Measurements from ENCODE around the gene FAM111B.

The FAM111B gene

GRCh38 chr11:59141673-59142460 is 34.8 kb downstream of the FAM111B start:
- CTCF ChIA-PET: interaction anchor here (0.8 to 7.0 kb wide), 11 partner anchors 9 to 574 kb away, joined by 3 to 37 read pairs (median 4); partner anchors contain the start of gene DTX4
- no peak for DNase-seq (ENCODE audit: extremely low spot score)
- TF ChIP-seq, protein P1, sequence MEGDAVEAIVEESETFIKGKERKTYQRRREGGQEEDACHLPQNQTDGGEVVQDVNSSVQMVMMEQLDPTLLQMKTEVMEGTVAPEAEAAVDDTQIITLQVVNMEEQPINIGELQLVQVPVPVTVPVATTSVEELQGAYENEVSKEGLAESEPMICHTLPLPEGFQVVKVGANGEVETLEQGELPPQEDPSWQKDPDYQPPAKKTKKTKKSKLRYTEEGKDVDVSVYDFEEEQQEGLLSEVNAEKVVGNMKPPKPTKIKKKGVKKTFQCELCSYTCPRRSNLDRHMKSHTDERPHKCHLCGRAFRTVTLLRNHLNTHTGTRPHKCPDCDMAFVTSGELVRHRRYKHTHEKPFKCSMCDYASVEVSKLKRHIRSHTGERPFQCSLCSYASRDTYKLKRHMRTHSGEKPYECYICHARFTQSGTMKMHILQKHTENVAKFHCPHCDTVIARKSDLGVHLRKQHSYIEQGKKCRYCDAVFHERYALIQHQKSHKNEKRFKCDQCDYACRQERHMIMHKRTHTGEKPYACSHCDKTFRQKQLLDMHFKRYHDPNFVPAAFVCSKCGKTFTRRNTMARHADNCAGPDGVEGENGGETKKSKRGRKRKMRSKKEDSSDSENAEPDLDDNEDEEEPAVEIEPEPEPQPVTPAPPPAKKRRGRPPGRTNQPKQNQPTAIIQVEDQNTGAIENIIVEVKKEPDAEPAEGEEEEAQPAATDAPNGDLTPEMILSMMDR (IDR thresholded peaks at IDR 0.05; ENCODE audit: control extremely low read depth, extremely low read depth, low read depth, missing control alignments): no peak
- POLR2A ChIA-PET: interaction anchor here (1.4 kb wide), 1 partner anchor 16 kb away, joined by 8 read pairs; no protein-coding TSS in a partner anchor

GRCh38 chr11:59142530-59143507 is 35.8 kb downstream of the FAM111B start, which contains the start of gene FAM111A:
FAM111A (plus strand) TSS chr11:59142856; CDS start chr11:59148873, 6,017 bp downstream.
- POLR2A ChIA-PET: interaction anchor here (1.4 kb wide), 1 partner anchor 16 kb away, joined by 8 read pairs; no protein-coding TSS in a partner anchor
- TF ChIP-seq, protein P1 (IDR thresholded peaks at IDR 0.05; ENCODE audit: control extremely low read depth, extremely low read depth, low read depth, missing control alignments): peak; percentile 70
- CTCF ChIA-PET: interaction anchor here (1.0 to 7.0 kb wide), 10 partner anchors 8 to 575 kb away, joined by 3 to 37 read pairs (median 4); partner anchors contain the start of gene DTX4
- peak; percentile 82 for DNase-seq (ENCODE audit: extremely low spot score)

DNA sequence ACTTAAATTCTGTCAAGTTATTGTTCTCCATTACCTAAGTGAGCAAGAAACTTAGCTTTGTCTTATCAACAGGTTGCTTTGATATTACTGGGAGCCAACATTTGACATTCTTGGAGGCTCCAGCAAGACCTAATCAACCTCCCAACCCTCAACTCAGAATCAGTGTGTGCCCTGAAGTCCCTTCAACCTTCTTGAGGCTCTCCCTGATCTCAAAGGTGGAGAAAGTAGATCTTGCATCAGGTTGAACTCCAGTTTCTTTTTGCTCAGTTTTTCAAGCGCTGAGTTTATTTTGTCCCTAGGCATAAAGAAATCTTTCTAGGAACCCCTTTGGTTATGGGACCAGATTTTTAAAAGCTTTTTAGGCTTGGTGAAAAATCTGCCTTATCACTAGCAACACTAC is 37.1 kb downstream of the FAM111B start:
- no peak for DNase-seq (ENCODE audit: extremely low spot score)
- ChIA-PET CTCF (interaction anchor here (1.3 to 7.0 kb wide), 7 partner anchors 9 to 86 kb away, joined by 3 to 104 read pairs (median 12); partner anchors contain the start of gene DTX4), POLR2A (no interaction called here)
- TF ChIP-seq, protein P1 (IDR thresholded peaks at IDR 0.05; ENCODE audit: control extremely low read depth, extremely low read depth, low read depth, missing control alignments): no peak

- ChIA-PET CTCF (interaction anchor here (1.3 to 7.0 kb wide), 7 partner anchors 9 to 86 kb away, joined by 3 to 104 read pairs (median 12); partner anchors contain the start of gene DTX4), POLR2A (interaction anchor here (0.6 to 0.7 kb wide), 3 partner anchors 37 to 471 kb away, joined by 3 to 7 read pairs (median 3); partner anchors contain the start of gene FAM111B)
- TF ChIP-seq, protein P1 (IDR thresholded peaks at IDR 0.05; ENCODE audit: control extremely low read depth, extremely low read depth, low read depth, missing control alignments): no peak
- DNase-seq (ENCODE audit: extremely low spot score): peak; percentile 85
Measured at GRCh38 chr11:59144579-59145345, 37.7 kb downstream of the FAM111B start.

GRCh38 chr11:59145534-59145933 is 38.5 kb downstream of the FAM111B start:
- POLR2A ChIA-PET: no interaction called here
- CTCF ChIA-PET: interaction anchor here (1.8 to 7.0 kb wide), 4 partner anchors 10 to 87 kb away, joined by 12 to 104 read pairs (median 37); partner anchors contain the start of gene DTX4
- DNase-seq (ENCODE audit: extremely low spot score): no peak
- TF ChIP-seq, protein P1 (IDR thresholded peaks at IDR 0.05; ENCODE audit: control extremely low read depth, extremely low read depth, low read depth, missing control alignments): no peak

Data from GM10248 (cell line).